Measurements from ENCODE around the gene OPN4. TPM values are rescaled to one million over a fixed set of nuclear protein-coding genes. Genes with fewer than 3 reads are reported as not detected.

The OPN4 gene
- total RNA-seq, 1 experiment from 2014 or later: not detected

DNA sequence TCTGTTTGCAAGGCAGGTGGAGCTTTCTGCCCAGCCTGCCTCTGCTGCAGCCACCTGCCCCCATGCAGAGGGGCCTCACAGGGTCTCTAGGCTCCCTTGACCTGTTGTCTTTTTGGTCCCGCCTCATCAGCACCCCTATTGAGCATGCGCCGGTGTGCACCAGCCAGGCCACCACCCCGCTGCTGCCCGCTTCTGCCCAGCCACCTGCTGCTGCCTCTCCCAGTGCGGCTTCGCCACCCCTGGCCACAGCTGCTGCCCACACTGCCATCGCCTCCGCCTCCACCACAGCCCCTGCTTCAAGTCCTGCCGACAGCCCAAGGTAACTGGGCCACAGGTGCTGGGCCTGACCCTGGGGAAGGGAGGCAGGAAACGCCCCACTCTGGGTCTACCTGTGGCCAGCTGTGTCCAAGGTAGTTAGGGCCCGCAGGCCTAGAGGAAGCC, 52.1 kb downstream of the OPN4 start:
- Histone ChIP-seq H3K27me3 (replicated peaks; ENCODE audit: control insufficient read depth, insufficient read depth, low read length) (no peaks in the 10 kb centered on the region), H3K9me3 (no peaks in the 10 kb centered on the region), H3K4me1 (peaks cover 6% of the 10 kb centered on the region), H3K4me3 (ENCODE audit: low read depth, low read length) (no peak overlapping the region), H3K36me3 (ENCODE audit: control insufficient read depth, insufficient read depth, low read length) (no peaks in the 10 kb centered on the region)
- DNase-seq: no peak
- intact Hi-C loops (cut with micrococcal nuclease; ENCODE audit: unreplicated experiment): no loop called here
- TF ChIP-seq CTCF (IDR thresholded peaks at IDR 0.05; ENCODE audit: insufficient read depth in 1 of 2, low read depth in 1 of 2, low read length in 1 of 2, severe bottlenecking in 1 of 2, unreplicated experiment in 1 of 2): no peak
- ChIA-PET POLR2A (no interaction called here), CTCF (no interaction called here)
- H3K27ac Mint-ChIP-seq (ENCODE audit: unreplicated experiment): no peak overlapping the region
- H3K27me3 Mint-ChIP-seq (ENCODE audit: insufficient read depth, unreplicated experiment): no peaks in the 10 kb centered on the region
- BruUV-seq (replicated peaks): no TSS peak
- no peaks in the 10 kb centered on the region for H3K9me3 Mint-ChIP-seq (ENCODE audit: unreplicated experiment)
- peaks cover 7% of the 10 kb centered on the region for H3K4me1 Mint-ChIP-seq (ENCODE audit: low read depth, unreplicated experiment)
- no peak overlapping the region for H3K4me3 Mint-ChIP-seq (ENCODE audit: unreplicated experiment)
- no peaks in the 10 kb centered on the region for H3K36me3 Mint-ChIP-seq (ENCODE audit: insufficient read depth, unreplicated experiment)

DNA sequence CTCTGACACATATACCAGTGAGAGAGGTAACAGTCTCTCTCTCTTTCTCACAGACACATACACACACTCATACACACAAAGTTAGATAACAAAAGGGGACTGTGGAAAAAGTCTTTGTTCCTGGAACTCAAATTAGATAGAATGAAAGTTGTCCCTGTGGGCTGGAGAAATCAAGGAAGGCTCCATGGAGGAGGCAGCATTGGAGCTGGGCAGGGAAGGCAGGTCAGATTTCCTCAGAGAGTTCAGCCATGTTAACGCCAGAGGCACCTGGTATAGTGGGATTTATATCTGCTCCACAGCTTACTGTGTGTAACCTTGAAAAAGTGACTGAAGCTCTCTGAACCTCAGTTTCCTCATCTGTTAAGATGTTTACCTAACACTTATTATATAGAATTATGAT, 52.6 kb downstream of the OPN4 start:
- no peak for TF ChIP-seq CTCF (IDR thresholded peaks at IDR 0.05; ENCODE audit: insufficient read depth in 1 of 2, low read depth in 1 of 2, low read length in 1 of 2, severe bottlenecking in 1 of 2, unreplicated experiment in 1 of 2)
- intact Hi-C loops (cut with micrococcal nuclease; ENCODE audit: unreplicated experiment): no loop called here
- Histone ChIP-seq H3K36me3 (ENCODE audit: control insufficient read depth, insufficient read depth, low read length) (no peaks in the 10 kb centered on the region), H3K9me3 (no peaks in the 10 kb centered on the region), H3K4me3 (ENCODE audit: low read depth, low read length) (no peak overlapping the region), H3K4me1 (peaks cover 6% of the 10 kb centered on the region), H3K27me3 (replicated peaks; ENCODE audit: control insufficient read depth, insufficient read depth, low read length) (no peaks in the 10 kb centered on the region)
- no peak for DNase-seq
- Mint-ChIP-seq H3K36me3 (ENCODE audit: insufficient read depth, unreplicated experiment) (no peaks in the 10 kb centered on the region), H3K27ac (ENCODE audit: unreplicated experiment) (no peak overlapping the region), H3K9me3 (ENCODE audit: unreplicated experiment) (no peaks in the 10 kb centered on the region), H3K27me3 (ENCODE audit: insufficient read depth, unreplicated experiment) (no peaks in the 10 kb centered on the region), H3K4me3 (ENCODE audit: unreplicated experiment) (no peak overlapping the region), H3K4me1 (ENCODE audit: low read depth, unreplicated experiment) (peaks cover 7% of the 10 kb centered on the region)
- no TSS peak for BruUV-seq (replicated peaks)
- CTCF ChIA-PET: no interaction called here
- POLR2A ChIA-PET: no interaction called here

- H3K36me3 Mint-ChIP-seq (ENCODE audit: insufficient read depth, unreplicated experiment): no peaks in the 10 kb centered on the region
- no peaks in the 10 kb centered on the region for H3K27me3 Mint-ChIP-seq (ENCODE audit: insufficient read depth, unreplicated experiment)
- TF ChIP-seq CTCF (IDR thresholded peaks at IDR 0.05; ENCODE audit: insufficient read depth in 1 of 2, low read depth in 1 of 2, low read length in 1 of 2, severe bottlenecking in 1 of 2, unreplicated experiment in 1 of 2): no peak
- no peaks in the 10 kb centered on the region for H3K9me3 Mint-ChIP-seq (ENCODE audit: unreplicated experiment)
- H3K4me3 Mint-ChIP-seq (ENCODE audit: unreplicated experiment): no peak overlapping the region
- intact Hi-C loops (cut with micrococcal nuclease; ENCODE audit: unreplicated experiment): no loop called here
- BruUV-seq (replicated peaks): no TSS peak
- H3K9me3 ChIP-seq: no peaks in the 10 kb centered on the region
- ChIA-PET CTCF (no interaction called here), POLR2A (no interaction called here)
- H3K27me3 ChIP-seq (replicated peaks; ENCODE audit: control insufficient read depth, insufficient read depth, low read length): no peaks in the 10 kb centered on the region
- H3K4me3 ChIP-seq (ENCODE audit: low read depth, low read length): no peak overlapping the region
- H3K36me3 ChIP-seq (ENCODE audit: control insufficient read depth, insufficient read depth, low read length): no peaks in the 10 kb centered on the region
- peaks cover 10% of the 10 kb centered on the region for H3K4me1 ChIP-seq
- H3K27ac Mint-ChIP-seq (ENCODE audit: unreplicated experiment): no peak overlapping the region
- no peak for DNase-seq
- H3K4me1 Mint-ChIP-seq (ENCODE audit: low read depth, unreplicated experiment): peaks cover 7% of the 10 kb centered on the region
These were observed 53.2 kb downstream of the OPN4 start for GRCh38 chr10:86707505-86707904.

Data from Caco-2 (cell line).